Measurements from ENCODE around the gene ATP8B1.

- TF ChIP-seq CTCF (IDR thresholded peaks at IDR 0.05): no peak
- TF ChIP-seq EZH2phosphoT487 (IDR thresholded peaks at IDR 0.05): no peak
- no peak for TF ChIP-seq EZH2 (IDR thresholded peaks at IDR 0.05)
Observed at GRCh38 chr18:57792631-57793301, 10.3 kb downstream of the ATP8B1 start.
